Osteoblast (primary cell): ENCODE results near the gene GPR132. TPM values are rescaled to one million over a fixed set of nuclear protein-coding genes. Genes with fewer than 3 reads are reported as not detected.
A peak's percentile ranks its signal among the peaks of the same experiment; 100 is the strongest.

Experiments
- DNase-seq: peaks from one replicate; pipeline ENCODE4 v3.0.0; 2011; ENCODE audit warnings: low spot score, mixed read lengths; ENCODE audit not compliant: insufficient read length; ENCODE audit errors: missing footprints
- H2AFZ ChIP-seq: 2 replicates; pipeline ENCODE4 v1.6.0; 2011; ENCODE audit warnings: mild to moderate bottlenecking, low read length
- H3K27ac ChIP-seq: 2 replicates; pipeline ENCODE4 v1.5.1; 2011; ENCODE audit warnings: mild to moderate bottlenecking, low read depth, low read length, moderate library complexity
- H3K27me3 ChIP-seq: 2 replicates; pipeline ENCODE4 v1.6.0; 2012; ENCODE audit warnings: mild to moderate bottlenecking, control low read depth, inconsistent platforms, low read length, moderate library complexity; ENCODE audit not compliant: insufficient read depth
- H3K36me3 ChIP-seq: 2 replicates; pipeline ENCODE4 v1.5.1; 2011; ENCODE audit warnings: mild to moderate bottlenecking, low read length, control low read depth, moderate library complexity; ENCODE audit not compliant: insufficient read depth
- H3K4me1 ChIP-seq: 2 replicates; pipeline ENCODE4 v1.5.1; 2011; ENCODE audit warnings: mild to moderate bottlenecking, low read length, control low read depth, moderate library complexity; ENCODE audit not compliant: insufficient read depth
- H3K4me2 ChIP-seq: 2 replicates; pipeline ENCODE4 v1.6.0; 2011; ENCODE audit warnings: mild to moderate bottlenecking, low read length; ENCODE audit not compliant: insufficient read depth
- H3K4me3 ChIP-seq: fragments of 200-600 bp; sonication (generic); 3 replicates; pipeline ENCODE4 v1.5.1; 2012; ENCODE audit warnings: mild to moderate bottlenecking, low read length, inconsistent platforms; ENCODE audit not compliant: insufficient read depth
- H3K79me2 ChIP-seq: 2 replicates; pipeline ENCODE4 v1.6.0; 2012; ENCODE audit warnings: mild to moderate bottlenecking, low read length, control low read depth, inconsistent platforms; ENCODE audit not compliant: insufficient read depth
- H3K9me3 ChIP-seq: 2 replicates; pipeline ENCODE4 v1.5.1; 2011; ENCODE audit warnings: low read depth, low read length, control low read depth
- H4K20me1 ChIP-seq: 2 replicates; pipeline ENCODE4 v1.6.0; 2012; ENCODE audit warnings: mild to moderate bottlenecking, low read length, control low read depth; ENCODE audit not compliant: insufficient read depth
- CTCF ChIP-seq: IDR thresholded peaks from 2 replicates; pipeline ENCODE4 v1.5.1; 2011; ENCODE audit warnings: mild to moderate bottlenecking, low read depth, low read length, moderate library complexity; ENCODE audit errors: extremely low read depth
- total RNA-seq: library from RNA; depleted of rRNA; stranded (reverse); fragments of >200 nt; gene quantifications from 2 replicates; pipeline ENCODE4 v1.2.3, GENCODE V29; 2012

The GPR132 gene
- total RNA-seq, 1 donor = under 0.01 TPM

- no peak overlapping the region for H3K4me3 ChIP-seq
- no peaks in the 10 kb centered on the region for H3K79me2 ChIP-seq
- no peaks in the 10 kb centered on the region for H3K36me3 ChIP-seq
- no peaks in the 10 kb centered on the region for H3K9me3 ChIP-seq
- H2AFZ ChIP-seq = no peak overlapping the region
- no peaks in the 10 kb centered on the region for H3K27me3 ChIP-seq
- H4K20me1 ChIP-seq = no peaks in the 10 kb centered on the region
- no peaks in the 10 kb centered on the region for H3K4me1 ChIP-seq
- peak; percentile 88 for DNase-seq
- H3K4me2 ChIP-seq = no peak overlapping the region
- no peak for TF ChIP-seq CTCF
- no peak overlapping the region for H3K27ac ChIP-seq
Measured at GRCh38 chr14:105047283-105048016, 17.8 kb downstream of the GPR132 start.

DNA sequence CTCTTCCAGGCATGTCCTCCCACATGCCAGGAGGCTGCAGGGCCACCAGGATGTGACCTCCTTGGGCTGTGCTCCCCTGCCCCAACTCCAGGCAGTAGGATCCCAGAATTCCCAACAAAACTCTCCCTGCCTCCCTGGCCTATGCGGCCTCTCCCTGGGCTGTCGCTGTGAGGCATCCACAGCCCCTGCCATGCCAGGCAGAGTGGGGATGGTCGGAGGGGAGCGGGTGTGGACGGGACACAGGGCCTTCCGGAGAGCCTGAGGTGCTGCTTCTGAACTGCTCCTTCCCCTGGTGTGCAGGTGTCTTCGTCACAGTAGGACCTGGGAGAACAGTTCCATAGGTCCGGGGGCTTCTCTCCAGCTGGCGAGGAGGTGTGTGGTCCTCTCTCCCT, 18.3 kb downstream of the GPR132 start:
- Histone ChIP-seq H2AFZ (no peak overlapping the region), H3K4me1 (no peaks in the 10 kb centered on the region), H3K4me3 (no peak overlapping the region), H3K79me2 (no peaks in the 10 kb centered on the region), H3K4me2 (no peak overlapping the region), H3K27ac (no peak overlapping the region), H3K27me3 (no peaks in the 10 kb centered on the region), H3K9me3 (no peaks in the 10 kb centered on the region), H3K36me3 (no peaks in the 10 kb centered on the region), H4K20me1 (no peaks in the 10 kb centered on the region)
- TF ChIP-seq CTCF = no peak
- peak; percentile 57 for DNase-seq

DNA sequence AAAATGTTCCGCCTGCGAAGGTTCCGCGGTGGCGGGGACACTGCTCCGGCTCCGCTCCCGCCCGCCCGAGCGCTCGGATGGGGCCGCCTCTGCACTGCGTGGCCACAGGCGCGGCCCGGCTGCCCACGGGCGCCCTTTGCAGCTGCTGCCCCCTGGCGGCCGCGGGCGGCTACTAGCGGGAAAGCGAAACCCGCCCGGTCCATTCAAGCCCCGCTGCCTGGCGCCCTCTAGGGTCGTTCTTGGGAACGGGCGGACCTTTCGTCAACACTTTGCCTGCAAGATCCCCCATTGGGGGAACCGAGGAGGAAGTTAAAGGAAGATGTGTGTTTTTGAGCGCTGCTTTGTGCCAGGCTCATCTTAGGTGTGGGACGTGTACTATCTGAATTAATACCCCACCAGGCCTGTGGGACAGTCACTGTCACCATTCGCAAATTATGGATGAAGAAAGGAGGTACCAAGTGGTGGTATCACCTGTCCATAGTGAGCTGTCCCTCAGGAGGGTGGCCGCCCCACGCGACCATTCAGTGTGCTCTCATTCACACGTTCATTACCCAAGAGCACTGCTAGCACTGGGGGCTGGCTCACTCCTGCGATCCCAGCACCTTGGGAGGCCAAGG, 19.4 kb downstream of the GPR132 start:
- H4K20me1 ChIP-seq = no peaks in the 10 kb centered on the region
- H3K36me3 ChIP-seq = no peaks in the 10 kb centered on the region
- peak overlapping the region; percentile 82 for H2AFZ ChIP-seq
- DNase-seq = peak; percentile 99
- TF ChIP-seq CTCF = peak; percentile 99
- peak overlapping the region; percentile 77 for H3K4me2 ChIP-seq
- no peak overlapping the region for H3K27ac ChIP-seq
- peak overlapping the region; percentile 65 for H3K4me3 ChIP-seq
- no peaks in the 10 kb centered on the region for H3K27me3 ChIP-seq
- no peaks in the 10 kb centered on the region for H3K79me2 ChIP-seq
- no peaks in the 10 kb centered on the region for H3K4me1 ChIP-seq
- no peaks in the 10 kb centered on the region for H3K9me3 ChIP-seq

DNA sequence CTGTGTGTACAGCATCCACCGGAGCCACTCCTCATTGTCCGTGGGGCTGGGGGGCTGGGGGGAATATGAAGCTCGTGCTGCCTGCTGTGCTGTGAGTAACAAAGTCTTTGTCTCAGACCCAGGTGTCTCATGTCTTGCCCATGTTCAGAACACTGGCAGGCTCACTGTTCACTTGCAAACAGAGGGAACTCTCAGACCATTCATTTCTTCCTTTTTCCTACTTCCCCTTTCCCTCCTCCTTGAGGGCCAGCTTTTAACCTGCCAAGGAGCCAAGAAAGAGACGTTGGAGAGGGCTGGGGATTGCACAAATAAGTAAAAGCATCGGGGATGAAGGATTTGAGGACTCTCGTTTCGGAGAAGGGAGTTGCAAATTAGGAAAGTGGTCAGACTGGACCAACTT, 21.6 kb downstream of the GPR132 start:
- TF ChIP-seq CTCF = no peak
- Histone ChIP-seq H3K27ac (no peak overlapping the region), H3K4me3 (no peak overlapping the region), H3K79me2 (no peaks in the 10 kb centered on the region), H3K4me2 (no peak overlapping the region), H3K27me3 (no peaks in the 10 kb centered on the region), H2AFZ (no peak overlapping the region), H4K20me1 (no peaks in the 10 kb centered on the region), H3K36me3 (no peaks in the 10 kb centered on the region), H3K4me1 (no peaks in the 10 kb centered on the region), H3K9me3 (no peaks in the 10 kb centered on the region)
- DNase-seq = no peak
